Measurements from ENCODE around the gene TGFBI. TPM values are rescaled to one million over a fixed set of nuclear protein-coding genes. Genes with fewer than 3 reads are reported as not detected.

The TGFBI gene
- total RNA-seq, 4 donors from 2014 or later: 117 to 338 (median 180) TPM

DNA sequence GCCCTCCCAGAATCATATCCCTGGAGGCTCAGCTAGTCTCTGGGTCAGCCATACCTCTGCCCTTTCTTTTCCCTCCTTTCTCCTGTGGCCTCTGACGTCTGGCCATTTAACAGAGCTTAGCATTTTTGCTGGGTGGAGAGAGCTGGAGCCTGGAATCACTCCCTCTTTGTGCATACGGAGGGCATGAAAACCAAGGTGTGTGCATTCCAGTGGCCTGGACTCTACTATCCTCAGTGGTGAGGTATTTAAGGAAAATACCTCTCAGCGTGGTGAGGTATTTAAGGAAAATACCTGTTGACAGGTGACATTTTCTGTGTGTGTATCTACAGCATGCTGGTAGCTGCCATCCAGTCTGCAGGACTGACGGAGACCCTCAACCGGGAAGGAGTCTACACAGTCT lies 27.5 kb downstream of the TGFBI start:
- no peak for TF ChIP-seq CTCF (IDR thresholded peaks at IDR 0.05)
- no peak for ATAC-seq (ENCODE audit: low FRiP score)
- DNase-seq (ENCODE audit: low spot score): no peak

- no peak for TF ChIP-seq CTCF (IDR thresholded peaks at IDR 0.05)
- no peak for ATAC-seq (ENCODE audit: low FRiP score)
- DNase-seq (ENCODE audit: low spot score): no peak
Measured at GRCh38 chr5:136056771-136057335, 28.1 kb downstream of the TGFBI start.

DNA sequence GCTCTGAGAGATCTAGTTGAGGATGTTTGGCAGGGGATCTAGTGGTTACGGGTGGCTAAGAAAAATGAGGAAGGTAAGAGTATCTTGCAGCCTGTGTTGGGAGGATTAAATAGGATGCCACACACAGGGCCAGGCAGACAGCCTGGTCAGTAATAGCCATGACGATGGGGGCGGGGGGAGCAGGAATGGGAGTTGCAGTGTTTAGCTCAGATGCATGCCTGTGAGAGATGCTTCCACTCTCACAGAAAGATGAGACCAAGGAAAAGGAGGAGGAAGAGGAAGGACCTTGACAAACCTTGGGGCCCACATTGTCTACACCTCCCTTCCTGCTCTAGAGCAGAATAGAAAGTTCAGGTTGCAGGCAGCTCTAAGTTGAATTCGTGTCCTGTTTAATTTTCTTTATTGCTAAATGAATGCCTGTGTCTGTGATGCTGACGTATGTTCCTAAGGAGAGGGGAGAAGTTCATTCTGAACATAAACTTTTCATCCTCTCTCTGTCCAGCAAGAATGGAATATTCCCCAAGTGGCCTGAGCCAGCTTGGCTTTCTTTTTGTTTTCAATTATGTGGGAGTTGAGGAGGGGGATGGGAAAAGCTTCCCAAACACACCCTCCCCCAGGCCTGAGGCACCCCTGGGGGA lies 28.7 kb downstream of the TGFBI start:
- DNase-seq (ENCODE audit: low spot score) (no peak), ATAC-seq (ENCODE audit: low FRiP score) (no peak)
- TF ChIP-seq CTCF (IDR thresholded peaks at IDR 0.05): no peak

- DNase-seq (ENCODE audit: low spot score) (no peak), ATAC-seq (ENCODE audit: low FRiP score) (peak; percentile 93)
- TF ChIP-seq CTCF (IDR thresholded peaks at IDR 0.05): no peak
Measured at GRCh38 chr5:136058039-136058971, 29.5 kb downstream of the TGFBI start.

DNA sequence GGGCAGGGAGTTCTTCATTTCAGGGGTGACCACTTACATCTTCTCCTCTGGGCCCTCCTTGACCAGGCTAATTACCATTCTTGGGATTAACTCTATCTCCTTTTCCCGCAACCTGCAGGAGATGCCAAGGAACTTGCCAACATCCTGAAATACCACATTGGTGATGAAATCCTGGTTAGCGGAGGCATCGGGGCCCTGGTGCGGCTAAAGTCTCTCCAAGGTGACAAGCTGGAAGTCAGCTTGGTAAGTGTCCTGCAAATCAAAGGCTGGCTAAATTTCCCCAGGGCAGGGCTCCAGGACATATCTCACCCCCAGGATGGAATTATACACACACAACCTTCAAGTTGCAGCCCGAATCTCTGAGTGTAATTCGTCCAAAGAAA lies 30.2 kb downstream of the TGFBI start:
- DNase-seq (ENCODE audit: low spot score) (no peak), ATAC-seq (ENCODE audit: low FRiP score) (no peak)

GRCh38 chr5:136060963-136061362 lies 32.2 kb downstream of the TGFBI start:
- DNase-seq (ENCODE audit: low spot score): no peak
- TF ChIP-seq CTCF (IDR thresholded peaks at IDR 0.05): no peak
- ATAC-seq (ENCODE audit: low FRiP score): no peak

More for the DNA sequence above, 30.2 kb downstream of the TGFBI start:
- no peak for TF ChIP-seq CTCF (IDR thresholded peaks at IDR 0.05)

Measured in omental fat pad (tissue), 4 donors.